Sigmoid colon (tissue), 7 donors: ENCODE results near the gene ZNF687. TPM values are rescaled to one million over a fixed set of nuclear protein-coding genes. Genes with fewer than 3 reads are reported as not detected.
A peak's percentile ranks its signal among the peaks of the same experiment; 100 is the strongest.

Source experiments
- DNase-seq: peaks from one replicate; pipeline ENCODE4 v3.0.0-alpha.2; 2019
- H3K27ac ChIP-seq, 4 donors: fragments of 200-600 bp; sonication (generic); one replicate each; pipeline ENCODE4 v1.5.1; 2016 to 2019; ENCODE audit warnings: mild to moderate bottlenecking in 1 of 4
- H3K27me3 ChIP-seq, 3 donors: fragments of 200-600 bp; sonication (generic); one replicate each; pipeline ENCODE4 v1.5.1; 2019; ENCODE audit warnings: mild to moderate bottlenecking in 1 of 3
- H3K36me3 ChIP-seq, 4 donors: fragments of 200-600 bp; sonication (generic); one replicate each; pipeline ENCODE4 v1.5.1; 2016 to 2019
- H3K4me1 ChIP-seq, 4 donors: fragments of 200-600 bp; sonication (generic); one replicate each; pipeline ENCODE4 v1.5.1; 2017 to 2019
- H3K4me3 ChIP-seq, 4 donors: fragments of 200-600 bp; sonication (generic); one replicate each; pipeline ENCODE4 v1.5.1; 2017 to 2019; ENCODE audit warnings: mild to moderate bottlenecking in 2 of 4, moderate library complexity in 1 of 4
- H3K9me3 ChIP-seq, 4 donors: fragments of 200-600 bp in 3 of 4; sonication (generic) in 3 of 4; one replicate each; pipeline versions ENCODE4 v1.5.1 to v1.6.1; 2013 to 2019
- EP300 ChIP-seq, 4 donors: sonication (generic); formaldehyde crosslinking; IDR thresholded peaks; one replicate each; pipeline ENCODE4 v1.6.1; 2017; ENCODE audit warnings: antibody characterized with exemption in 4 of 4
- POLR2A ChIP-seq, 2 donors: fragments of 450-650 bp; IDR thresholded peaks; one replicate each; pipeline ENCODE4 v1.6.1; 2016; ENCODE audit warnings: antibody characterized with exemption in 2 of 2, mild to moderate bottlenecking in 2 of 2, moderate library complexity in 2 of 2
- POLR2AphosphoS5 ChIP-seq, 4 donors: sonication (generic); formaldehyde crosslinking; IDR thresholded peaks; one replicate each; pipeline ENCODE4 v1.6.1; 2017; ENCODE audit warnings: antibody characterized with exemption in 4 of 4
- WGBS, 2 donors: extraction: QIAGEN DNeasy Blood & Tissue Kit; methylation state at CpG; one replicate each; pipeline ENCODE4 v1.1.7; 2013; 5-methylcytosine and 5-hydroxymethylcytosine counted together
- intact Hi-C: fragments of 100-400 bp; cut with DNase I; formaldehyde crosslinking; loops from one replicate; pipeline ENCODE4 v1.15.1; 2023
- polyA plus RNA-seq, 3 donors: library from polyadenylated mRNA; stranded (reverse); fragments of 200-250 nt; gene quantifications; one replicate each; pipeline ENCODE4 v1.2.3, GENCODE V29; 2013
- total RNA-seq, 4 donors: library from RNA; depleted of rRNA; stranded (reverse); fragments of >200 nt; gene quantifications; one replicate each; pipeline ENCODE4 v1.1.0, GENCODE V29; 2016
- TF ChIP-seq, protein P1 (sequence below), 4 experiments: fragments of 450-650 bp in 3 of 4; fragments of 200-600 bp in 1 of 4; IDR thresholded peaks; one replicate each; pipeline ENCODE4 v1.5.1; 2016 to 2019; ENCODE audit warnings: antibody characterized with exemption in 4 of 4, mild to moderate bottlenecking in 3 of 4, moderate library complexity in 2 of 4
- donor health status: healthy with polysubstance abuse.
- donor health status: Bipolar disorder and iron deficiency.
- donor health status: healthy.

Gene ZNF687
- total and polyA plus RNA-seq, 7 donors: 6.6 to 24.2 (median 17.6) TPM

GRCh38 chr1:151254217-151255213, 27.6 kb upstream of the ZNF687 start, which contains the start of gene PSMD4:
TSS of gene PSMD4 (plus strand) at chr1:151254734. CDS start at chr1:151254783, 49 bp downstream.
- intact Hi-C loops: loop anchor here (1.0 kb wide), 1 partner anchor 56 kb away; the partner anchor contains the start of gene PIP5K1A
- H3K4me1 ChIP-seq: peaks cover 0 to 26% (median 19%) of the 10 kb centered on the region in 4 donors
- peak; percentile 80 to 90 for TF ChIP-seq POLR2A (IDR thresholded peaks at IDR 0.05)
- no peak for TF ChIP-seq EP300 (IDR thresholded peaks at IDR 0.05)
- TF ChIP-seq, protein P1, sequence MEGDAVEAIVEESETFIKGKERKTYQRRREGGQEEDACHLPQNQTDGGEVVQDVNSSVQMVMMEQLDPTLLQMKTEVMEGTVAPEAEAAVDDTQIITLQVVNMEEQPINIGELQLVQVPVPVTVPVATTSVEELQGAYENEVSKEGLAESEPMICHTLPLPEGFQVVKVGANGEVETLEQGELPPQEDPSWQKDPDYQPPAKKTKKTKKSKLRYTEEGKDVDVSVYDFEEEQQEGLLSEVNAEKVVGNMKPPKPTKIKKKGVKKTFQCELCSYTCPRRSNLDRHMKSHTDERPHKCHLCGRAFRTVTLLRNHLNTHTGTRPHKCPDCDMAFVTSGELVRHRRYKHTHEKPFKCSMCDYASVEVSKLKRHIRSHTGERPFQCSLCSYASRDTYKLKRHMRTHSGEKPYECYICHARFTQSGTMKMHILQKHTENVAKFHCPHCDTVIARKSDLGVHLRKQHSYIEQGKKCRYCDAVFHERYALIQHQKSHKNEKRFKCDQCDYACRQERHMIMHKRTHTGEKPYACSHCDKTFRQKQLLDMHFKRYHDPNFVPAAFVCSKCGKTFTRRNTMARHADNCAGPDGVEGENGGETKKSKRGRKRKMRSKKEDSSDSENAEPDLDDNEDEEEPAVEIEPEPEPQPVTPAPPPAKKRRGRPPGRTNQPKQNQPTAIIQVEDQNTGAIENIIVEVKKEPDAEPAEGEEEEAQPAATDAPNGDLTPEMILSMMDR (IDR thresholded peaks at IDR 0.05): peak in 1 of 4 experiments; percentile 20
- TF ChIP-seq POLR2AphosphoS5 (IDR thresholded peaks at IDR 0.05): peak; percentile 96 to 98 (median 97)
- peak; percentile 98 for DNase-seq
- WGBS, 2 donors: 9 to 11% methylated on average over 56 of the region's 56 CpGs
- peaks cover 0 to 9% (median 3%) of the 10 kb centered on the region in 4 donors for H3K36me3 ChIP-seq
- no peaks in the 10 kb centered on the region for H3K9me3 ChIP-seq
- no peaks in the 10 kb centered on the region for H3K27me3 ChIP-seq
- peak within 1 kb of the TSS; percentile 84 to 98 (median 92) for H3K4me3 ChIP-seq
- H3K27ac ChIP-seq: peak within 1 kb of the TSS; percentile 82 to 92 (median 91)

DNA sequence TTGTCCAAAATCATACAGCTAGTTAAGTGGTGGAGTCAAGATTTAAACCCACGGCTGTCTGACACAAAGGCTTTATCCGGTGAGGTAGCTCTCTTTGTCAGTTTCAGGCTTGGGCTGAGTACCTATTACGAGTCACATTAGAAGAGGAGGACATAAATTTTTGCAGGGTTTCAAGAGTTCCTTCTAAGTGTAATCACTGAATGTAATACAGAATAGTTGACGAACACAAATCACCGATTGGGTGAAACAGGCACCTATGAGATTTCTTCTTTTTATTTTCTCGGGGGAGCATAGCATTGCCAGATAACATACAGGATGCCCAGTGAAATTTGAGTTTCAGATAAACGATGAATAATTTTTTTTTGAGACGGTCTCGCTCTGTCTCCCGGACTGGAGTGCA, 26.7 kb upstream of the ZNF687 start:
- 25 to 41% methylated on average over 10 of the region's 10 CpGs for WGBS, 2 donors
- intact Hi-C loops: no loop called here
- no peak for DNase-seq
- peak overlapping the region; percentile 82 to 92 (median 91) for H3K27ac ChIP-seq
- no peaks in the 10 kb centered on the region for H3K27me3 ChIP-seq
- H3K4me3 ChIP-seq: peak overlapping the region; percentile 84 to 98 (median 92)
- H3K4me1 ChIP-seq: peaks cover 0 to 26% (median 19%) of the 10 kb centered on the region in 4 donors
- peaks cover 0 to under 1% (median 0%) of the 10 kb centered on the region in 4 donors for H3K36me3 ChIP-seq
- TF ChIP-seq POLR2AphosphoS5 (IDR thresholded peaks at IDR 0.05) (no peak), EP300 (IDR thresholded peaks at IDR 0.05) (no peak)
- H3K9me3 ChIP-seq: no peaks in the 10 kb centered on the region

DNA sequence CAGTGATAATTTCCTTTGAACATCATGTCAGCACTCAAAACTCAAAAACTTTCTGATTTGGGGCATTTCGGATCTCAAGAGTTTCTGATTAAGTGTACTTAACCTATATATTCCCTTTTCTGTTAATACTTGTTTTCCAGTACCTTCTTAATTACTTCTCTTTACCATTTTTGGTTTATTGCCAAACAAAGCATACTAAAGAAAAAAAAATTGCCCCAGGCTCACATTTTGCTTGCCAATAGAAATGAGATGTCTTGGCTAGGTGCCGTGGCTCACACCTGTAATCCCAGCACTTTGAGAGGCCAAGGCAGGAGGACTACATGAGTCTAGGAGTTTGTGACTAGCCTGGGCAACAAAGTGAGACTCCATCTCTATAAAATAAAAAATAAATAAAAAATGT, 22.7 kb upstream of the ZNF687 start:
- Histone ChIP-seq H3K9me3 (no peaks in the 10 kb centered on the region), H3K27ac (no peak overlapping the region), H3K4me3 (no peak overlapping the region), H3K36me3 (peaks cover 4 to 26% (median 15%) of the 10 kb centered on the region in 4 donors), H3K4me1 (peaks cover 0 to 22% (median 16%) of the 10 kb centered on the region in 4 donors), H3K27me3 (no peaks in the 10 kb centered on the region)
- WGBS, 2 donors: 94 to 98% methylated on average over 2 of the region's 2 CpGs
- TF ChIP-seq POLR2AphosphoS5 (IDR thresholded peaks at IDR 0.05) (no peak), POLR2A (IDR thresholded peaks at IDR 0.05) (no peak), EP300 (IDR thresholded peaks at IDR 0.05) (no peak)
- TF ChIP-seq, protein P1 (IDR thresholded peaks at IDR 0.05): no peak
- DNase-seq: no peak
- intact Hi-C loops: no loop called here

DNA sequence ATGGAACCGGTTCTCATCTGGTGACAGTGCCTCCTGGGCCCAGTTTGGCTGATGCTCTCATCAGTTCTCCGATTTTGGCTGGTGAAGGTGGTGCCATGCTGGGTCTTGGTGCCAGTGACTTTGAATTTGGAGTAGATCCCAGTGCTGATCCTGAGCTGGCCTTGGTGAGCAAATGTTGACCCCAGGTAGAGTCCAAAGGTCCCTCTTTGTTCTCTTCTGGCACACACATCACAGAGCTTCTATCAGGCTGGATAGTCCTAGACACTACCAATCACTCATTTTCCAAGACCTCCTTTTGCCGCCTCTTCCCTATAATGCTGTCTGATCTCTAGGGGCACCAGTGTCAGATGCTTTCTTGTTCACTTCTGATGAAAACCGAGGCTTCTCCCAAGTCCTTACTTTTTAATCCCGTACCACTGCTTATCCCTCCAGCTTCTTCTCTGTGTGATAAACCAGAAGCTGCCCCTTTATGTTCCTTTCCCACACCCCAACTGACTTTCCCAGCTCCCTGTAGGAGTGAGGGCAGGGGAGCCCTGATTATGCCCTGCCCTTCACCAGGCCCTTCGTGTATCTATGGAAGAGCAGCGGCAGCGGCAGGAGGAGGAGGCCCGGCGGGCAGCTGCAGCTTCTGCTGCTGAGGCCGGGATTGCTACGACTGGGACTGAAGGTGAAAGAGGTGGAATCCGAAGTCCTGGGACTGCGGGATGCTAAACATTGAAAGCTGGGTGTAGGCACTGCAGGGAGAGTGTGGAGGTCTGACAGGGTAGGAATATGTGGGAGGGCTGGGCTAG, 16.5 kb upstream of the ZNF687 start:
- no peak overlapping the region for H3K4me3 ChIP-seq
- H3K9me3 ChIP-seq: no peaks in the 10 kb centered on the region
- H3K36me3 ChIP-seq: peaks cover 23 to 82% (median 51%) of the 10 kb centered on the region in 4 donors
- DNase-seq: no peak
- no peak for TF ChIP-seq EP300 (IDR thresholded peaks at IDR 0.05)
- no peak for TF ChIP-seq POLR2A (IDR thresholded peaks at IDR 0.05)
- TF ChIP-seq, protein P1 (IDR thresholded peaks at IDR 0.05): no peak
- no peak for TF ChIP-seq POLR2AphosphoS5 (IDR thresholded peaks at IDR 0.05)
- no peaks in the 10 kb centered on the region for H3K4me1 ChIP-seq
- intact Hi-C loops: no loop called here
- 82 to 92% methylated on average over 14 of the region's 14 CpGs for WGBS, 2 donors
- no peaks in the 10 kb centered on the region for H3K27me3 ChIP-seq
- no peak overlapping the region for H3K27ac ChIP-seq
